Tongue (tissue), 2 donors: ENCODE measurements around the gene ATP8A1. TPM values are rescaled to one million over a fixed set of nuclear protein-coding genes. Genes with fewer than 3 reads are reported as not detected.
A peak's percentile ranks its signal among the peaks of the same experiment; 100 is the strongest.

Experiments
- DNase-seq: peaks from one replicate; pipeline ENCODE4 v3.0.0-alpha.2; 2015
- total RNA-seq: library from RNA; depleted of rRNA; stranded (reverse); fragments of >200 nt; gene quantifications from one replicate; pipeline ENCODE4 v1.2.3, GENCODE V29; 2014

The ATP8A1 gene
- total RNA-seq, 1 donor from 2014 or later, result 14.8 TPM

GRCh38 chr4:42625329-42625728 lies 31.6 kb downstream of the ATP8A1 start:
- no peak for DNase-seq

- no peak for DNase-seq
These were observed 32.4 kb downstream of the ATP8A1 start for GRCh38 chr4:42624551-42624950.

GRCh38 chr4:42618023-42618422 lies 38.9 kb downstream of the ATP8A1 start:
- DNase-seq, result no peak

- DNase-seq, result no peak
These were observed 39.9 kb downstream of the ATP8A1 start for GRCh38 chr4:42617030-42617429.

- DNase-seq, result no peak
These were observed 40.3 kb downstream of the ATP8A1 start for GRCh38 chr4:42616572-42616971.

- no peak for DNase-seq
These were observed 41.7 kb downstream of the ATP8A1 start for GRCh38 chr4:42615131-42615763.

GRCh38 chr4:42612898-42613297 lies 44.0 kb downstream of the ATP8A1 start:
- no peak for DNase-seq

GRCh38 chr4:42610941-42611340 lies 46.0 kb downstream of the ATP8A1 start:
- DNase-seq, result no peak

- DNase-seq, result no peak
These were observed 47.9 kb downstream of the ATP8A1 start for GRCh38 chr4:42609051-42609450.

- no peak for DNase-seq
These were observed 48.4 kb downstream of the ATP8A1 start for GRCh38 chr4:42608551-42608950.

- no peak for DNase-seq
These were observed 49.7 kb downstream of the ATP8A1 start for GRCh38 chr4:42607011-42607726.

GRCh38 chr4:42605264-42605663 lies 51.6 kb downstream of the ATP8A1 start:
- peak; percentile 25 for DNase-seq

GRCh38 chr4:42603862-42604261 lies 53.0 kb downstream of the ATP8A1 start:
- no peak for DNase-seq

GRCh38 chr4:42600578-42600977 lies 56.3 kb downstream of the ATP8A1 start:
- no peak for DNase-seq

- DNase-seq, result no peak
These were observed 60.0 kb downstream of the ATP8A1 start for GRCh38 chr4:42596918-42597317.

- DNase-seq, result no peak
These were observed 62.0 kb downstream of the ATP8A1 start for GRCh38 chr4:42594888-42595287.

- DNase-seq, result no peak
These were observed 68.0 kb downstream of the ATP8A1 start for GRCh38 chr4:42588909-42589308.

- DNase-seq, result no peak
These were observed 70.1 kb downstream of the ATP8A1 start for GRCh38 chr4:42586775-42587174.

- no peak for DNase-seq
These were observed 77.0 kb downstream of the ATP8A1 start for GRCh38 chr4:42579903-42580302.

- DNase-seq, result no peak
These were observed 78.7 kb downstream of the ATP8A1 start for GRCh38 chr4:42578187-42578586.

- no peak for DNase-seq
These were observed 82.0 kb downstream of the ATP8A1 start for GRCh38 chr4:42574870-42575430.

- no peak for DNase-seq
These were observed 83.7 kb downstream of the ATP8A1 start for GRCh38 chr4:42573249-42573648.

GRCh38 chr4:42570221-42570620 lies 86.7 kb downstream of the ATP8A1 start:
- peak; percentile 76 for DNase-seq
